Loucy (cell line): ENCODE results near the gene CEP164.

ENCODE experiments used
- CTCF ChIP-seq: fragments of 200-600 bp; sonication (generic); conservative IDR thresholded peaks from 2 replicates; pipeline ENCODE4 v1.5.1; 2014; ENCODE audit warnings: mild to moderate bottlenecking, antibody characterized with exemption, low read length
- EZH2phosphoT487 ChIP-seq: fragments of 200-600 bp; IDR thresholded peaks from 2 replicates; pipeline ENCODE4 v1.6.1; 2018; ENCODE audit warnings: antibody characterized with exemption, mild to moderate bottlenecking, moderate library complexity, borderline replicate concordance

GRCh38 chr11:117366875-117367274 is 39.2 kb downstream of the CEP164 start:
- TF ChIP-seq CTCF (no peak), EZH2phosphoT487 (no peak)
